Measurements from ENCODE around the gene SLC17A5.
"Not testable (repeated sequence)": the region's sequence is repeated elsewhere in the genome, so short reads cannot be mapped to it uniquely, and the experiment has no call there.

Gene SLC17A5

DNA sequence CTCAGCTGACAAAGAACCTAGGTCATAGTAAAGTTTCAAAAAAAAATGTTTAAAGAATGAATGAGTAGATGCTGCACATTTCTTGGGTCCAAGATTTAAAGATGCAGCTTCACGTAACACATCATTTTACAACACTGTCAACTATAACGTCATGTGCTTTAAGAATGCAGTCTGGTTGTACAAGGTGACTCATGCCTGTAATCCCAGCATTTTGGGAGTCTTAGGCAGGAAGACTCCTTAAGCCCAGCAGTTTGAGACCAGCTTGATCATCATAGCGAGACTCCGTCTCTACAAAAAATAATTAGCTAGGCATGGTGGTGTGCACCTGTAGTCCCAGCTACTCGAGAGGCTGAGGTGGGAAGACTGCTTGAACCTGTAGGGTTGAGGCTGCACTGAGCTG is 21.9 kb downstream of the SLC17A5 start:
- Histone ChIP-seq H3K9me3 (ENCODE audit: low read length) (no peaks in the 10 kb centered on the region), H3K27ac (ENCODE audit: low read depth, low read length, poor library complexity, severe bottlenecking) (no peak overlapping the region), H3F3A (ENCODE audit: insufficient read depth, low read length) (no peaks in the 10 kb centered on the region), H3K4me2 (ENCODE audit: low read length) (no peak overlapping the region), H3K9ac (ENCODE audit: low read length) (no peak overlapping the region), H4K20me1 (ENCODE audit: insufficient read depth, low read length) (no peaks in the 10 kb centered on the region), H3K79me2 (ENCODE audit: insufficient read depth, low read length) (no peaks in the 10 kb centered on the region), H2AFZ (ENCODE audit: low read length) (no peak overlapping the region), H3K36me3 (ENCODE audit: insufficient read depth, low read length) (no peaks in the 10 kb centered on the region), H3K27me3 (ENCODE audit: insufficient read depth, low read length) (no peaks in the 10 kb centered on the region), H3K9me2 (ENCODE audit: low read depth, low read length) (no peaks in the 10 kb centered on the region), H3K4me3 (ENCODE audit: low read depth, low read length, poor library complexity, severe bottlenecking) (no peak overlapping the region), H3K4me1 (ENCODE audit: insufficient read depth, low read length, severe bottlenecking) (no peaks in the 10 kb centered on the region)
- no peak for TF ChIP-seq EZH2 (IDR thresholded peaks at IDR 0.05; ENCODE audit: borderline replicate concordance, low read length)
- TF ChIP-seq, protein P1, sequence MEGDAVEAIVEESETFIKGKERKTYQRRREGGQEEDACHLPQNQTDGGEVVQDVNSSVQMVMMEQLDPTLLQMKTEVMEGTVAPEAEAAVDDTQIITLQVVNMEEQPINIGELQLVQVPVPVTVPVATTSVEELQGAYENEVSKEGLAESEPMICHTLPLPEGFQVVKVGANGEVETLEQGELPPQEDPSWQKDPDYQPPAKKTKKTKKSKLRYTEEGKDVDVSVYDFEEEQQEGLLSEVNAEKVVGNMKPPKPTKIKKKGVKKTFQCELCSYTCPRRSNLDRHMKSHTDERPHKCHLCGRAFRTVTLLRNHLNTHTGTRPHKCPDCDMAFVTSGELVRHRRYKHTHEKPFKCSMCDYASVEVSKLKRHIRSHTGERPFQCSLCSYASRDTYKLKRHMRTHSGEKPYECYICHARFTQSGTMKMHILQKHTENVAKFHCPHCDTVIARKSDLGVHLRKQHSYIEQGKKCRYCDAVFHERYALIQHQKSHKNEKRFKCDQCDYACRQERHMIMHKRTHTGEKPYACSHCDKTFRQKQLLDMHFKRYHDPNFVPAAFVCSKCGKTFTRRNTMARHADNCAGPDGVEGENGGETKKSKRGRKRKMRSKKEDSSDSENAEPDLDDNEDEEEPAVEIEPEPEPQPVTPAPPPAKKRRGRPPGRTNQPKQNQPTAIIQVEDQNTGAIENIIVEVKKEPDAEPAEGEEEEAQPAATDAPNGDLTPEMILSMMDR (IDR thresholded peaks at IDR 0.05; ENCODE audit: low read length), result no peak

DNA sequence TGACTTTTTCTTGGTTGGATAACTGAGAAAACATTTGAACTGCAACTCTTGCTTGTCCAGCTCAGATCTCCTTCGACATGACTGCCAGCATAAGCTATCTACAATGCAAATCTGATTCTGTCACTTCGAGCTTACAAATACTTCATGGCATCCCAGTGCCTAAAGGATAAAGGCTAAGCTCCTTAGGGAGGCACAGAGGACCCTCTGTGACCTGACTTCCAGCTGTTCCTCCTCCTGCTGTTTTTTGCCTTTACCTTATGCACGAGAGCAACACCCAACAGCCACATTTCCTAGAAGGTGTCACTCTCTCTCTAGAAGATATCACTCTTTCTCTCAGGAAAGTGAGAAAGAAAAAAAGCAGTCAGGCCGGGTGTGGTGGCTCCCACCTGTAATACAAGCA is 23.4 kb downstream of the SLC17A5 start:
- H3K9ac ChIP-seq (ENCODE audit: low read length), result no peak overlapping the region
- H3K9me2 ChIP-seq (ENCODE audit: low read depth, low read length), result no peaks in the 10 kb centered on the region
- no peaks in the 10 kb centered on the region for H3K27me3 ChIP-seq (ENCODE audit: insufficient read depth, low read length)
- H2AFZ ChIP-seq (ENCODE audit: low read length), result no peak overlapping the region
- no peak overlapping the region for H3K4me2 ChIP-seq (ENCODE audit: low read length)
- H4K20me1 ChIP-seq (ENCODE audit: insufficient read depth, low read length), result no peaks in the 10 kb centered on the region
- H3F3A ChIP-seq (ENCODE audit: insufficient read depth, low read length), result no peaks in the 10 kb centered on the region
- no peaks in the 10 kb centered on the region for H3K79me2 ChIP-seq (ENCODE audit: insufficient read depth, low read length)
- no peaks in the 10 kb centered on the region for H3K4me1 ChIP-seq (ENCODE audit: insufficient read depth, low read length, severe bottlenecking)
- H3K36me3 ChIP-seq (ENCODE audit: insufficient read depth, low read length), result no peaks in the 10 kb centered on the region
- no peak overlapping the region for H3K4me3 ChIP-seq (ENCODE audit: low read depth, low read length, poor library complexity, severe bottlenecking)
- TF ChIP-seq, protein P1 (IDR thresholded peaks at IDR 0.05; ENCODE audit: low read length), result no peak
- no peak for TF ChIP-seq EZH2 (IDR thresholded peaks at IDR 0.05; ENCODE audit: borderline replicate concordance, low read length)
- no peak overlapping the region for H3K27ac ChIP-seq (ENCODE audit: low read depth, low read length, poor library complexity, severe bottlenecking)
- H3K9me3 ChIP-seq (ENCODE audit: low read length), result no peaks in the 10 kb centered on the region

DNA sequence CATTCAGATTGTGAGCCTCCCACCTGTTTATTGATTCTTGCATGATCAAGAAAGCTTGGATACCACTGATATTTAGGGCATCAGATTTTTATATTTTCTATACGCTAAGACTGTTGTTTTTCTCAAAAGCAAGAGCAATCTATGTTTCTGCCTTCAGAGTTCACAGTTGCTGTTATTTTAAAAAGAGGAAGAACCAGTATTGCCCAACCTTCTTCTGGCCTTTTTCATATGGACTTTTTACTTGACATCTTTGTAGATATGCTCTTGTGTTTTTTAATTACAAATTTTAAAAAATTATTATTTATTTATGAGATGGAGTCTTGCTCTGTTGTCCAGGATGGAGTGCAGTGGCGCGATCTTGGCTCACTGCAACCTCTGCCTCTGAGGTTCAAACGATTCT is 28.9 kb downstream of the SLC17A5 start:
- Histone ChIP-seq H3K9me3 (ENCODE audit: low read length) (no peaks in the 10 kb centered on the region), H2AFZ (ENCODE audit: low read length) (no peak overlapping the region), H4K20me1 (ENCODE audit: insufficient read depth, low read length) (no peaks in the 10 kb centered on the region), H3K4me2 (ENCODE audit: low read length) (no peak overlapping the region), H3K9me2 (ENCODE audit: low read depth, low read length) (no peaks in the 10 kb centered on the region), H3K9ac (ENCODE audit: low read length) (no peak overlapping the region), H3K4me3 (ENCODE audit: low read depth, low read length, poor library complexity, severe bottlenecking) (no peak overlapping the region), H3K27ac (ENCODE audit: low read depth, low read length, poor library complexity, severe bottlenecking) (no peak overlapping the region), H3K4me1 (ENCODE audit: insufficient read depth, low read length, severe bottlenecking) (no peaks in the 10 kb centered on the region), H3K27me3 (ENCODE audit: insufficient read depth, low read length) (no peaks in the 10 kb centered on the region), H3K79me2 (ENCODE audit: insufficient read depth, low read length) (no peaks in the 10 kb centered on the region), H3K36me3 (ENCODE audit: insufficient read depth, low read length) (no peaks in the 10 kb centered on the region), H3F3A (ENCODE audit: insufficient read depth, low read length) (no peaks in the 10 kb centered on the region)
- TF ChIP-seq, protein P1 (IDR thresholded peaks at IDR 0.05; ENCODE audit: low read length), result no peak
- TF ChIP-seq EZH2 (IDR thresholded peaks at IDR 0.05; ENCODE audit: borderline replicate concordance, low read length), result no peak

DNA sequence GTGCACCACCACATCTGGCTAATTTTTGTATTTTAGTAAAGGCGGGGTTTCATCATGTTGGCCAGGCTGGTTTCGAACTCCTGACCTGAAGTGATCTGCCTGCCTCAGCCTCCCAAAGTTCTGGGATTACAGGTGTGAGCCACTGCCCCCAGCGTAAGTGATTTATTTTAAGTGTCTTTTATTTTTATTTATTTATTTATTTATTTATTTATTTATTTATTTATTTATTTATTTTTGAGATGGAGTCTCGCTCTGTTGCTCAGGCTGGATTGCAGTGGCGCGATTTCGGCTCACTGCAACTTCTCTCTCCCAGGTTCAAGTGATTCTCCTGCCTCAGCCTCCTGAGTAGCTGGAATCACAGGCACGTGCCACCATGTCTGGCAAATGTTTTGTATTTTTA is 30.3 kb downstream of the SLC17A5 start:
- H3K9me2 ChIP-seq (ENCODE audit: low read depth, low read length); H2AFZ ChIP-seq (ENCODE audit: low read length); H3K79me2 ChIP-seq (ENCODE audit: insufficient read depth, low read length); H3K27ac ChIP-seq (ENCODE audit: low read depth, low read length, poor library complexity, severe bottlenecking); H3K4me1 ChIP-seq (ENCODE audit: insufficient read depth, low read length, severe bottlenecking); H3K27me3 ChIP-seq (ENCODE audit: insufficient read depth, low read length); H3K4me3 ChIP-seq (ENCODE audit: low read depth, low read length, poor library complexity, severe bottlenecking); H3K9ac ChIP-seq (ENCODE audit: low read length); H3F3A ChIP-seq (ENCODE audit: insufficient read depth, low read length); H4K20me1 ChIP-seq (ENCODE audit: insufficient read depth, low read length); H3K9me3 ChIP-seq (ENCODE audit: low read length); H3K36me3 ChIP-seq (ENCODE audit: insufficient read depth, low read length); H3K4me2 ChIP-seq (ENCODE audit: low read length): not testable (repeated sequence)

DNA sequence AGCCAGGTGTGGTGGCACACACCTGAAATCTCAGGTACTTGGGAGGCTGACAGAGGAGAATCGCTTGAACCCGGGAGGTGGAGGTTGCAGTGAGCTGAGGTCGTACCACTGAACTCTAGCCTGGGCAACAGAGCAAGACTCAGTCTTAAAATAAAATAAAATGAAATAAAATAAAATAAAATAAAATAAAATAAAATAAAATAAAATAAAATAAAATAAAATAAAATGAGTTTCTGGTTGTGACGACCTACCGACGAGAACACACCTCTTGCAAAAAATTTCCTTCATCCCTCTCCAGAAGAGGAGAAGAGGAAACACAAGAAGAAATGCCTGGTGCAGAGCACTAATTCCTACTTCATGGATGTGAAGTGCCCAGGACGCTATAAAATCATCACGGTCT is 35.7 kb downstream of the SLC17A5 start:
- not testable (repeated sequence) for H3K4me2 ChIP-seq (ENCODE audit: low read length); H3F3A ChIP-seq (ENCODE audit: insufficient read depth, low read length); H3K9me2 ChIP-seq (ENCODE audit: low read depth, low read length); H3K27me3 ChIP-seq (ENCODE audit: insufficient read depth, low read length); H3K9me3 ChIP-seq (ENCODE audit: low read length); H3K4me3 ChIP-seq (ENCODE audit: low read depth, low read length, poor library complexity, severe bottlenecking); H3K36me3 ChIP-seq (ENCODE audit: insufficient read depth, low read length); H2AFZ ChIP-seq (ENCODE audit: low read length); H3K4me1 ChIP-seq (ENCODE audit: insufficient read depth, low read length, severe bottlenecking); H3K9ac ChIP-seq (ENCODE audit: low read length); H3K27ac ChIP-seq (ENCODE audit: low read depth, low read length, poor library complexity, severe bottlenecking); H3K79me2 ChIP-seq (ENCODE audit: insufficient read depth, low read length); H4K20me1 ChIP-seq (ENCODE audit: insufficient read depth, low read length)

Measured in OCI-LY1 (cell line).